ENCODE data around the gene CTNNA3. TPM values are rescaled to one million over a fixed set of nuclear protein-coding genes. Genes with fewer than 3 reads are reported as not detected.

Gene CTNNA3
- total and polyA plus RNA-seq, 4 donors, result 0.16 to 2.4 (median 1.4) TPM

DNA sequence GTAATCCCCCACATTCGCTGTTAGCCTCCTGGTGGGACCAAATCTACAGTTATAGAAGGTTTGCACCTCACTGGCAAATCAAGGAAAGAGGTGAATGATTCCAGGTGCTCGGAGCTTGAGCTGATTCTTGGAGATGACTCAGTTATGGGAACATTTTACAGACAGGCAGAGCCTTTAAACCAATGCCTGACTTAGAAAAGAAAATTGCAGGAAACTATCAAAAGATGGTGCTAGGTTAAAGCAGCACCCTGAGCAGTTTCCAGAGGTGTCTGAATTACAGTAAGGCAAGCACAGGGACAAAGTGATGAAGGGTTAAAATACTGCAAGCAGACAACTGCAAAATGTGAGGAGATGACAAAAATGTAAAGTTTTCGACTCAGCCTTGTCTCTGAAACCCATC lies 767.2 kb downstream of the CTNNA3 start:
- peaks cover 0 to 6% (median under 1%) of the 10 kb centered on the region in 4 donors for H3K27me3 ChIP-seq (ENCODE audit: control insufficient read depth in 4 of 4, insufficient read depth in 4 of 4, low read length in 3 of 4)
- no peak overlapping the region for H3K27ac ChIP-seq (ENCODE audit: low read depth in 1 of 2, low read length in 2 of 2)
- TF ChIP-seq EGR1 (IDR thresholded peaks at IDR 0.05; ENCODE audit: low read depth in 2 of 2) (no peak), FOXA2 (IDR thresholded peaks at IDR 0.05) (no peak), FOXA1 (IDR thresholded peaks at IDR 0.05) (no peak), RXRA (IDR thresholded peaks at IDR 0.05) (no peak), YY1 (IDR thresholded peaks at IDR 0.05) (no peak), SP1 (IDR thresholded peaks at IDR 0.05) (no peak)
- TF ChIP-seq, protein P1, sequence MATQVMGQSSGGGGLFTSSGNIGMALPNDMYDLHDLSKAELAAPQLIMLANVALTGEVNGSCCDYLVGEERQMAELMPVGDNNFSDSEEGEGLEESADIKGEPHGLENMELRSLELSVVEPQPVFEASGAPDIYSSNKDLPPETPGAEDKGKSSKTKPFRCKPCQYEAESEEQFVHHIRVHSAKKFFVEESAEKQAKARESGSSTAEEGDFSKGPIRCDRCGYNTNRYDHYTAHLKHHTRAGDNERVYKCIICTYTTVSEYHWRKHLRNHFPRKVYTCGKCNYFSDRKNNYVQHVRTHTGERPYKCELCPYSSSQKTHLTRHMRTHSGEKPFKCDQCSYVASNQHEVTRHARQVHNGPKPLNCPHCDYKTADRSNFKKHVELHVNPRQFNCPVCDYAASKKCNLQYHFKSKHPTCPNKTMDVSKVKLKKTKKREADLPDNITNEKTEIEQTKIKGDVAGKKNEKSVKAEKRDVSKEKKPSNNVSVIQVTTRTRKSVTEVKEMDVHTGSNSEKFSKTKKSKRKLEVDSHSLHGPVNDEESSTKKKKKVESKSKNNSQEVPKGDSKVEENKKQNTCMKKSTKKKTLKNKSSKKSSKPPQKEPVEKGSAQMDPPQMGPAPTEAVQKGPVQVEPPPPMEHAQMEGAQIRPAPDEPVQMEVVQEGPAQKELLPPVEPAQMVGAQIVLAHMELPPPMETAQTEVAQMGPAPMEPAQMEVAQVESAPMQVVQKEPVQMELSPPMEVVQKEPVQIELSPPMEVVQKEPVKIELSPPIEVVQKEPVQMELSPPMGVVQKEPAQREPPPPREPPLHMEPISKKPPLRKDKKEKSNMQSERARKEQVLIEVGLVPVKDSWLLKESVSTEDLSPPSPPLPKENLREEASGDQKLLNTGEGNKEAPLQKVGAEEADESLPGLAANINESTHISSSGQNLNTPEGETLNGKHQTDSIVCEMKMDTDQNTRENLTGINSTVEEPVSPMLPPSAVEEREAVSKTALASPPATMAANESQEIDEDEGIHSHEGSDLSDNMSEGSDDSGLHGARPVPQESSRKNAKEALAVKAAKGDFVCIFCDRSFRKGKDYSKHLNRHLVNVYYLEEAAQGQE (IDR thresholded peaks at IDR 0.05), result no peak
- TF ChIP-seq, protein P2, sequence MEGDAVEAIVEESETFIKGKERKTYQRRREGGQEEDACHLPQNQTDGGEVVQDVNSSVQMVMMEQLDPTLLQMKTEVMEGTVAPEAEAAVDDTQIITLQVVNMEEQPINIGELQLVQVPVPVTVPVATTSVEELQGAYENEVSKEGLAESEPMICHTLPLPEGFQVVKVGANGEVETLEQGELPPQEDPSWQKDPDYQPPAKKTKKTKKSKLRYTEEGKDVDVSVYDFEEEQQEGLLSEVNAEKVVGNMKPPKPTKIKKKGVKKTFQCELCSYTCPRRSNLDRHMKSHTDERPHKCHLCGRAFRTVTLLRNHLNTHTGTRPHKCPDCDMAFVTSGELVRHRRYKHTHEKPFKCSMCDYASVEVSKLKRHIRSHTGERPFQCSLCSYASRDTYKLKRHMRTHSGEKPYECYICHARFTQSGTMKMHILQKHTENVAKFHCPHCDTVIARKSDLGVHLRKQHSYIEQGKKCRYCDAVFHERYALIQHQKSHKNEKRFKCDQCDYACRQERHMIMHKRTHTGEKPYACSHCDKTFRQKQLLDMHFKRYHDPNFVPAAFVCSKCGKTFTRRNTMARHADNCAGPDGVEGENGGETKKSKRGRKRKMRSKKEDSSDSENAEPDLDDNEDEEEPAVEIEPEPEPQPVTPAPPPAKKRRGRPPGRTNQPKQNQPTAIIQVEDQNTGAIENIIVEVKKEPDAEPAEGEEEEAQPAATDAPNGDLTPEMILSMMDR (IDR thresholded peaks at IDR 0.05; ENCODE audit: low read depth, low read length, missing input control), result no peak
- TF ChIP-seq, protein P3, sequence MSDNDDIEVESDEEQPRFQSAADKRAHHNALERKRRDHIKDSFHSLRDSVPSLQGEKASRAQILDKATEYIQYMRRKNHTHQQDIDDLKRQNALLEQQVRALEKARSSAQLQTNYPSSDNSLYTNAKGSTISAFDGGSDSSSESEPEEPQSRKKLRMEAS (IDR thresholded peaks at IDR 0.05), result no peak
- TF ChIP-seq, protein P4, sequence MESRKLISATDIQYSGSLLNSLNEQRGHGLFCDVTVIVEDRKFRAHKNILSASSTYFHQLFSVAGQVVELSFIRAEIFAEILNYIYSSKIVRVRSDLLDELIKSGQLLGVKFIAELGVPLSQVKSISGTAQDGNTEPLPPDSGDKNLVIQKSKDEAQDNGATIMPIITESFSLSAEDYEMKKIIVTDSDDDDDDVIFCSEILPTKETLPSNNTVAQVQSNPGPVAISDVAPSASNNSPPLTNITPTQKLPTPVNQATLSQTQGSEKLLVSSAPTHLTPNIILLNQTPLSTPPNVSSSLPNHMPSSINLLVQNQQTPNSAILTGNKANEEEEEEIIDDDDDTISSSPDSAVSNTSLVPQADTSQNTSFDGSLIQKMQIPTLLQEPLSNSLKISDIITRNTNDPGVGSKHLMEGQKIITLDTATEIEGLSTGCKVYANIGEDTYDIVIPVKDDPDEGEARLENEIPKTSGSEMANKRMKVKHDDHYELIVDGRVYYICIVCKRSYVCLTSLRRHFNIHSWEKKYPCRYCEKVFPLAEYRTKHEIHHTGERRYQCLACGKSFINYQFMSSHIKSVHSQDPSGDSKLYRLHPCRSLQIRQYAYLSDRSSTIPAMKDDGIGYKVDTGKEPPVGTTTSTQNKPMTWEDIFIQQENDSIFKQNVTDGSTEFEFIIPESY (IDR thresholded peaks at IDR 0.05), result no peak
- no peak overlapping the region for H3K9ac ChIP-seq (ENCODE audit: low read depth in 1 of 2, low read length in 2 of 2)
- WGBS, result 50% methylated on average over 3 of the region's 3 CpGs
- H3K4me1 ChIP-seq (ENCODE audit: control insufficient read depth in 4 of 4, insufficient read depth in 4 of 4, low read length in 3 of 4), result peaks cover 0 to 20% (median 15%) of the 10 kb centered on the region in 4 donors
- no peak for DNase-seq (ENCODE audit: low spot score)
- H3K9me3 ChIP-seq (ENCODE audit: control insufficient read depth in 4 of 4, low read length in 3 of 4), result no peaks in the 10 kb centered on the region
- no peaks in the 10 kb centered on the region for H3K36me3 ChIP-seq (ENCODE audit: control insufficient read depth in 4 of 4, insufficient read depth in 3 of 4, low read depth in 1 of 4, low read length in 3 of 4)
- no peak overlapping the region for H3K4me3 ChIP-seq (ENCODE audit: low read depth in 1 of 3, low read length in 3 of 3)

DNA sequence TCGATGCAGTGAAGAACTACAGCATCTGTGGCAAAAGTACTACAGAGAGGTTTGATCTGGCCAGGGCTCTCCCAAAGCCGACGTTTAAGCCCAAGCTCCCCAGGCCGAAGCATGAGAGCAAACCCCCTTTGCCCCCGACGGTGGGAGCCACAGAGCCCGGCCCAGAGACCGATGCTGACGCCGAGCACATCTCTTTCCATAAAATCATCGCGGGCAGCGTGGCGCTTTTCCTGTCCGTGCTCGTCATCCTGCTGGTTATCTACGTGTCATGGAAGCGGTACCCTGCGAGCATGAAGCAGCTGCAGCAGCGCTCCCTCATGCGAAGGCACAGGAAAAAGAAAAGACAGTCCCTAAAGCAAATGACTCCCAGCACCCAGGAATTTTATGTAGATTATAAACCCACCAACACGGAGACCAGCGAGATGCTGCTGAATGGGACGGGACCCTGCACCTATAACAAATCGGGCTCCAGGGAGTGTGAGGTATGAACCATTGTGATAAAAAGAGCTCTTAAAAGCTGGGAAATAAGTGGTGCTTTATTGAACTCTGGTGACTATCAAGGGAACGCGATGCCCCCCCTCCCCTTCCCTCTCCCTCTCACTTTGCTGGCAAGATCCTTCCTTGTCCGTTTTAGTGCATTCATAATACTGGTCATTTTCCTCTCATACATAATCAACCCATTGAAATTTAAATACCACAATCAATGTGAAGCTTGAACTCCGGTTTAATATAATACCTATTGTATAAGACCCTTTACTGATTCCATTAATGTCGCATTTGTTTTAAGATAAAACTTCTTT lies 767.8 kb downstream of the CTNNA3 start:
- Histone ChIP-seq H3K27me3 (ENCODE audit: control insufficient read depth in 4 of 4, insufficient read depth in 4 of 4, low read length in 3 of 4) (peaks cover 0 to 6% (median under 1%) of the 10 kb centered on the region in 4 donors), H3K36me3 (ENCODE audit: control insufficient read depth in 4 of 4, insufficient read depth in 3 of 4, low read depth in 1 of 4, low read length in 3 of 4) (no peaks in the 10 kb centered on the region), H3K27ac (ENCODE audit: low read depth in 1 of 2, low read length in 2 of 2) (no peak overlapping the region), H3K4me3 (ENCODE audit: low read depth in 1 of 3, low read length in 3 of 3) (peak overlapping the region in 1 of 3 donors; percentile 24), H3K4me1 (ENCODE audit: control insufficient read depth in 4 of 4, insufficient read depth in 4 of 4, low read length in 3 of 4) (peaks cover 0 to 20% (median 15%) of the 10 kb centered on the region in 4 donors), H3K9ac (ENCODE audit: low read depth in 1 of 2, low read length in 2 of 2) (no peak overlapping the region), H3K9me3 (ENCODE audit: control insufficient read depth in 4 of 4, low read length in 3 of 4) (no peaks in the 10 kb centered on the region)
- no peak for DNase-seq (ENCODE audit: low spot score)
- WGBS, result 8% methylated on average over 30 of the region's 30 CpGs
- no peak for TF ChIP-seq TAF1 (conservative IDR thresholded peaks at IDR 0.05)
- TF ChIP-seq, protein P3 (IDR thresholded peaks at IDR 0.05), result no peak
- no peak for TF ChIP-seq FOXA2 (IDR thresholded peaks at IDR 0.05)
- TF ChIP-seq FOXA1 (IDR thresholded peaks at IDR 0.05), result no peak
- TF ChIP-seq HNF4A (conservative IDR thresholded peaks at IDR 0.05), result no peak
- TF ChIP-seq RAD21 (IDR thresholded peaks at IDR 0.05), result no peak
- TF ChIP-seq GABPA (IDR thresholded peaks at IDR 0.05 in 1 of 2, conservative IDR thresholded peaks at IDR 0.05 in 1 of 2), result no peak
- TF ChIP-seq, protein P1 (IDR thresholded peaks at IDR 0.05), result no peak
